Hematopoietic multipotent progenitor cell treated with erythropoietin and hydrocortisone succinate and interleukin-3 and kit ligand, for 6 days (in vitro differentiated cells): Measurements from ENCODE around the gene PCSK9.

Experiments used
- DNase-seq: peaks from one replicate; pipeline ENCODE4 v3.0.0-alpha.2; 2015

Gene PCSK9

GRCh38 chr1:55060133-55060999 is 21.0 kb downstream of the PCSK9 start:
- DNase-seq, result no peak

- DNase-seq, result no peak
Observed at GRCh38 chr1:55061000-55061705, 21.8 kb downstream of the PCSK9 start.

- DNase-seq, result no peak
Observed at GRCh38 chr1:55061706-55062321, 22.5 kb downstream of the PCSK9 start.

GRCh38 chr1:55062801-55063576 is 23.6 kb downstream of the PCSK9 start:
- DNase-seq, result no peak

- DNase-seq, result no peak
Observed at GRCh38 chr1:55063577-55063942, 24.2 kb downstream of the PCSK9 start.

GRCh38 chr1:55064071-55064581 is 24.8 kb downstream of the PCSK9 start:
- DNase-seq, result no peak

- no peak for DNase-seq
Observed at GRCh38 chr1:55064861-55065263, 25.5 kb downstream of the PCSK9 start.

- peak; percentile 14 for DNase-seq
Observed at GRCh38 chr1:55065648-55066047, 26.3 kb downstream of the PCSK9 start.

GRCh38 chr1:55067022-55067778 is 27.9 kb downstream of the PCSK9 start:
- no peak for DNase-seq

- no peak for DNase-seq
Observed at GRCh38 chr1:55067914-55068313, 28.6 kb downstream of the PCSK9 start.

GRCh38 chr1:55068638-55069037 is 29.3 kb downstream of the PCSK9 start:
- no peak for DNase-seq

GRCh38 chr1:55069280-55069679 is 29.9 kb downstream of the PCSK9 start:
- no peak for DNase-seq

GRCh38 chr1:55070293-55071164 is 31.2 kb downstream of the PCSK9 start:
- DNase-seq, result no peak

GRCh38 chr1:55071477-55071876 is 32.1 kb downstream of the PCSK9 start:
- DNase-seq, result peak; percentile 66

GRCh38 chr1:55073187-55073916 is 34.0 kb downstream of the PCSK9 start:
- DNase-seq, result no peak

GRCh38 chr1:55074455-55074854 is 35.1 kb downstream of the PCSK9 start:
- no peak for DNase-seq

- DNase-seq, result no peak
Observed at GRCh38 chr1:55076356-55076755, 37.0 kb downstream of the PCSK9 start.

GRCh38 chr1:55078470-55078869 is 39.1 kb downstream of the PCSK9 start:
- DNase-seq, result no peak

- no peak for DNase-seq
Observed at GRCh38 chr1:55079651-55080050, 40.3 kb downstream of the PCSK9 start.

- no peak for DNase-seq
Observed at GRCh38 chr1:55081188-55081904, 42.0 kb downstream of the PCSK9 start.
